HG03280 (cell line): ENCODE data around the gene COX7A2.

Experiments
- ATAC-seq: cut with Tn5 transposase; IDR thresholded peaks from one replicate; pipeline ENCODE4 v1.9.1; 2021; ENCODE audit warnings: mild to moderate bottlenecking, moderate library complexity; ENCODE audit not compliant: unreplicated experiment

Gene COX7A2

GRCh38 chr6:75222261-75222660 lies 21.3 kb downstream of the COX7A2 start:
- ATAC-seq = no peak

GRCh38 chr6:75221116-75221515 lies 22.5 kb downstream of the COX7A2 start:
- ATAC-seq = no peak

- no peak for ATAC-seq
These were observed 23.2 kb downstream of the COX7A2 start for GRCh38 chr6:75220357-75220756.

- ATAC-seq = no peak
These were observed 24.3 kb downstream of the COX7A2 start for GRCh38 chr6:75219263-75219662.

- no peak for ATAC-seq
These were observed 26.4 kb downstream of the COX7A2 start for GRCh38 chr6:75217193-75217592.

- ATAC-seq = no peak
These were observed 28.3 kb downstream of the COX7A2 start for GRCh38 chr6:75215291-75215690.

GRCh38 chr6:75213732-75214131 lies 29.9 kb downstream of the COX7A2 start:
- ATAC-seq = no peak

- ATAC-seq = no peak
These were observed 30.5 kb downstream of the COX7A2 start for GRCh38 chr6:75213112-75213511.

GRCh38 chr6:75211920-75212590 lies 31.5 kb downstream of the COX7A2 start:
- no peak for ATAC-seq

GRCh38 chr6:75210885-75211739 lies 32.5 kb downstream of the COX7A2 start:
- ATAC-seq = no peak

- ATAC-seq = no peak
These were observed 34.3 kb downstream of the COX7A2 start for GRCh38 chr6:75209184-75209723.

- ATAC-seq = peak; percentile 84
These were observed 35.1 kb downstream of the COX7A2 start for GRCh38 chr6:75208298-75209183.

- ATAC-seq = no peak
These were observed 36.8 kb downstream of the COX7A2 start for GRCh38 chr6:75206576-75207342.

GRCh38 chr6:75205776-75206575 lies 37.6 kb downstream of the COX7A2 start, which contains the start of gene COL12A1:
TSS of gene COL12A1 (minus strand) at chr6:75206053. CDS start at chr6:75202792, 3,261 bp downstream.
- ATAC-seq = no peak

- ATAC-seq = no peak
These were observed 38.4 kb downstream of the COX7A2 start for GRCh38 chr6:75204959-75205775.

GRCh38 chr6:75204217-75204958 lies 39.2 kb downstream of the COX7A2 start:
- no peak for ATAC-seq

- no peak for ATAC-seq
These were observed 39.9 kb downstream of the COX7A2 start for GRCh38 chr6:75203721-75204120.

- no peak for ATAC-seq
These were observed 40.9 kb downstream of the COX7A2 start for GRCh38 chr6:75202676-75203131.
